Mammary epithelial cell (primary cell): ENCODE data around the gene GDF10.

Source experiments
- EZH2 ChIP-seq: IDR thresholded peaks from 2 replicates; pipeline ENCODE4 v1.6.1; 2012; ENCODE audit warnings: low read length, inconsistent platforms, borderline replicate concordance
- TF ChIP-seq, protein P1 (sequence below), 2 donors: IDR thresholded peaks in 1 of 2; conservative IDR thresholded peaks in 1 of 2; 2 replicates each; pipeline ENCODE4 v1.5.1; 2011 to 2012; ENCODE audit warnings: inconsistent platforms in 2 of 2, low read length in 2 of 2, mild to moderate bottlenecking in 2 of 2, control low read depth in 1 of 2, low read depth in 1 of 2; ENCODE audit not compliant: insufficient read depth in 1 of 2; ENCODE audit errors: extremely low read depth in 1 of 2

DNA sequence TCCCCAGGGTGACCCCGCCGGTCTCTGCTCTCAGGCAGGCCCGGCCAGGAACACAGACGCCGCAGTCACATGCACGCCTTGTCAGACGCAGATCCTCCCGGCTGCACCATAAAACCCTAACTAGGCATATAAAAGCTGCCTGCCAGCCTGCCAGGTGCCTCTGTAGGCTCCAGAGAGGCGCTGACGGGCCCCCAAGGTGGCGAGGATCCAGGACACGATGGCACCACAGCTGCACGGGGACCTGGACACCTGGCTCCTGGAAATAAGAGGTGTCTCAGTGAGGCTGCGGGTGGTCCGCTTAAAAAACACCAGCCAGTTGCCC, 21.9 kb upstream of the GDF10 start:
- TF ChIP-seq, protein P1, sequence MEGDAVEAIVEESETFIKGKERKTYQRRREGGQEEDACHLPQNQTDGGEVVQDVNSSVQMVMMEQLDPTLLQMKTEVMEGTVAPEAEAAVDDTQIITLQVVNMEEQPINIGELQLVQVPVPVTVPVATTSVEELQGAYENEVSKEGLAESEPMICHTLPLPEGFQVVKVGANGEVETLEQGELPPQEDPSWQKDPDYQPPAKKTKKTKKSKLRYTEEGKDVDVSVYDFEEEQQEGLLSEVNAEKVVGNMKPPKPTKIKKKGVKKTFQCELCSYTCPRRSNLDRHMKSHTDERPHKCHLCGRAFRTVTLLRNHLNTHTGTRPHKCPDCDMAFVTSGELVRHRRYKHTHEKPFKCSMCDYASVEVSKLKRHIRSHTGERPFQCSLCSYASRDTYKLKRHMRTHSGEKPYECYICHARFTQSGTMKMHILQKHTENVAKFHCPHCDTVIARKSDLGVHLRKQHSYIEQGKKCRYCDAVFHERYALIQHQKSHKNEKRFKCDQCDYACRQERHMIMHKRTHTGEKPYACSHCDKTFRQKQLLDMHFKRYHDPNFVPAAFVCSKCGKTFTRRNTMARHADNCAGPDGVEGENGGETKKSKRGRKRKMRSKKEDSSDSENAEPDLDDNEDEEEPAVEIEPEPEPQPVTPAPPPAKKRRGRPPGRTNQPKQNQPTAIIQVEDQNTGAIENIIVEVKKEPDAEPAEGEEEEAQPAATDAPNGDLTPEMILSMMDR (conservative IDR thresholded peaks at IDR 0.05 in 1 of 2, IDR thresholded peaks at IDR 0.05 in 1 of 2; ENCODE audit: extremely low read depth in 1 of 2, insufficient read depth in 1 of 2, low read depth in 1 of 2, low read length in 2 of 2) = no peak
- no peak for TF ChIP-seq EZH2
